Transverse colon (tissue), 4 donors: ENCODE measurements around the gene ADAMTS8. TPM values are rescaled to one million over a fixed set of nuclear protein-coding genes. Genes with fewer than 3 reads are reported as not detected.

ENCODE experiments used
- DNase-seq: peaks from one replicate; pipeline ENCODE4 v3.0.0-alpha.2; 2019
- H3K27ac ChIP-seq, 4 donors: fragments of 200-600 bp; sonication (generic); 2 replicates each; pipeline ENCODE4 v1.5.1; 2016 to 2018; ENCODE audit warnings: inconsistent platforms in 4 of 4
- H3K27me3 ChIP-seq: fragments of 200-600 bp; sonication (generic); 2 replicates; pipeline ENCODE4 v1.5.1; 2017; ENCODE audit warnings: inconsistent platforms
- H3K36me3 ChIP-seq, 4 donors: fragments of 200-600 bp; sonication (generic); 2 replicates each; pipeline ENCODE4 v1.5.1; 2017 to 2019; ENCODE audit warnings: inconsistent platforms in 4 of 4
- H3K4me1 ChIP-seq, 4 donors: fragments of 200-600 bp; sonication (generic); 2 replicates each; pipeline ENCODE4 v1.5.1; 2017 to 2020; ENCODE audit warnings: inconsistent platforms in 4 of 4
- H3K4me3 ChIP-seq, 4 donors: fragments of 200-600 bp; sonication (generic); 1 replicate in 1 of 4; 2 replicates in 3 of 4; pipeline versions ENCODE4 v1.5.1 to v1.6.1; 2017 to 2019; ENCODE audit warnings: inconsistent platforms in 4 of 4
- H3K9me3 ChIP-seq, 2 donors: fragments of 200-600 bp; sonication (generic); 2 replicates each; pipeline ENCODE4 v1.5.1; 2017 to 2019; ENCODE audit warnings: inconsistent platforms in 2 of 2
- EP300 ChIP-seq: sonication (generic); formaldehyde crosslinking; IDR thresholded peaks from one replicate; pipeline ENCODE4 v1.6.1; 2017; ENCODE audit warnings: antibody characterized with exemption, low read depth
- POLR2A ChIP-seq: fragments of 450-650 bp; IDR thresholded peaks from one replicate; pipeline ENCODE4 v1.6.1; 2016; ENCODE audit warnings: antibody characterized with exemption, mild to moderate bottlenecking, moderate library complexity
- POLR2AphosphoS5 ChIP-seq, 3 donors: sonication (generic); formaldehyde crosslinking; IDR thresholded peaks; one replicate each; pipeline ENCODE4 v1.6.1; 2016; ENCODE audit warnings: antibody characterized with exemption in 3 of 3
- WGBS, 2 donors: methylation state at CpG; one replicate each; pipeline ENCODE4 v1.1.5; 2018; ENCODE audit warnings: low coverage in 1 of 2; 5-methylcytosine and 5-hydroxymethylcytosine counted together
- in situ Hi-C, 4 donors: fragments of 200-750 bp; cut with MboI; loops; one replicate each; pipeline versions ENCODE4 v1.15.0 to v1.15.1; 2017; ENCODE audit warnings: low sequenced_read_pairs in 3 of 4, low pct_ligation_motif_present in 1 of 4, low pct_unique_long_range_greater_than_20kb in 1 of 4
- intact Hi-C: fragments of 100-400 bp; cut with DNase I; formaldehyde crosslinking; loops from one replicate; pipeline ENCODE4 v1.15.1; 2023; ENCODE audit warnings: low total_unique reads
- total RNA-seq, 4 donors: library from RNA; depleted of rRNA; stranded (reverse); fragments of >200 nt; gene quantifications; one replicate each; pipeline ENCODE4 v1.1.0, GENCODE V29; 2016
- TF ChIP-seq, protein P1 (sequence below), 5 experiments: fragments of 200-600 bp in 3 of 5; fragments of 450-650 bp in 2 of 5; sonication (generic) in 3 of 5; IDR thresholded peaks; 1 replicate in 2 of 5; 2 replicates in 3 of 5; pipeline ENCODE4 v1.5.1; 2016 to 2017; ENCODE audit warnings: antibody characterized with exemption in 5 of 5, inconsistent platforms in 3 of 5, mild to moderate bottlenecking in 2 of 5, moderate library complexity in 1 of 5

ADAMTS8 gene
- total RNA-seq, 4 donors from 2014 or later: 0.27 to 1.00 (median 0.95) TPM; not detected in 1

DNA sequence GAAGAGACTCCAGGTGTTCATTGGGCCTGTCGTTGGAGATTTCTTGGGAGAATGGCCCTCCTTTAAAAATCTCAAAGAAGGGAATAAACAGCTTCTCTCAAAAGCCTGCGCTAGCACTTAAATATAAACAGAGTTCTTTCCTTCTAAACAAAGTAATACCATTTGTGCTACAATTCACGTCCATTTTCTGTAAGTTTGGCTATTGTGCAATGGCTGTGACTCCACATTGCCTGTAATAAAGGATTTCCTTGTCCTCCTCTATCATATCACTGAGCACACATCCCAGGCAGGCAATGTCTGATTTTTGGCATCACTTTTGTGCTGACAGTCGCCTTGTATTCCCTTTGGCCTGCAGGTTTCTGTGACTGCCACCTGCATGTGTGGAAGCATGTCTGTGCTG lies 4.9 kb upstream of the ADAMTS8 start:
- no peak overlapping the region for H3K27ac ChIP-seq
- H3K36me3 ChIP-seq: no peaks in the 10 kb centered on the region
- H3K4me1 ChIP-seq: peaks cover 5 to 13% (median 8%) of the 10 kb centered on the region in 4 donors
- in situ Hi-C loops: loop anchor here in 2 of 4 donors (10.0 to 25.0 kb wide), 2 partner anchors 229 to 431 kb away; no protein-coding TSS in a partner anchor
- intact Hi-C loops: loop anchor here (5.0 to 10.0 kb wide), 2 partner anchors 191 to 459 kb away; no protein-coding TSS in a partner anchor
- peaks cover 26% of the 10 kb centered on the region for H3K27me3 ChIP-seq
- WGBS, 2 donors: 80 to 86% methylated on average over 1 to 4 of the region's 4 CpGs
- no peak for DNase-seq
- H3K9me3 ChIP-seq: no peaks in the 10 kb centered on the region
- TF ChIP-seq POLR2AphosphoS5 (IDR thresholded peaks at IDR 0.05) (no peak), POLR2A (no peak), EP300 (no peak)
- TF ChIP-seq, protein P1, sequence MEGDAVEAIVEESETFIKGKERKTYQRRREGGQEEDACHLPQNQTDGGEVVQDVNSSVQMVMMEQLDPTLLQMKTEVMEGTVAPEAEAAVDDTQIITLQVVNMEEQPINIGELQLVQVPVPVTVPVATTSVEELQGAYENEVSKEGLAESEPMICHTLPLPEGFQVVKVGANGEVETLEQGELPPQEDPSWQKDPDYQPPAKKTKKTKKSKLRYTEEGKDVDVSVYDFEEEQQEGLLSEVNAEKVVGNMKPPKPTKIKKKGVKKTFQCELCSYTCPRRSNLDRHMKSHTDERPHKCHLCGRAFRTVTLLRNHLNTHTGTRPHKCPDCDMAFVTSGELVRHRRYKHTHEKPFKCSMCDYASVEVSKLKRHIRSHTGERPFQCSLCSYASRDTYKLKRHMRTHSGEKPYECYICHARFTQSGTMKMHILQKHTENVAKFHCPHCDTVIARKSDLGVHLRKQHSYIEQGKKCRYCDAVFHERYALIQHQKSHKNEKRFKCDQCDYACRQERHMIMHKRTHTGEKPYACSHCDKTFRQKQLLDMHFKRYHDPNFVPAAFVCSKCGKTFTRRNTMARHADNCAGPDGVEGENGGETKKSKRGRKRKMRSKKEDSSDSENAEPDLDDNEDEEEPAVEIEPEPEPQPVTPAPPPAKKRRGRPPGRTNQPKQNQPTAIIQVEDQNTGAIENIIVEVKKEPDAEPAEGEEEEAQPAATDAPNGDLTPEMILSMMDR (IDR thresholded peaks at IDR 0.05): no peak
- H3K4me3 ChIP-seq: no peak overlapping the region

DNA sequence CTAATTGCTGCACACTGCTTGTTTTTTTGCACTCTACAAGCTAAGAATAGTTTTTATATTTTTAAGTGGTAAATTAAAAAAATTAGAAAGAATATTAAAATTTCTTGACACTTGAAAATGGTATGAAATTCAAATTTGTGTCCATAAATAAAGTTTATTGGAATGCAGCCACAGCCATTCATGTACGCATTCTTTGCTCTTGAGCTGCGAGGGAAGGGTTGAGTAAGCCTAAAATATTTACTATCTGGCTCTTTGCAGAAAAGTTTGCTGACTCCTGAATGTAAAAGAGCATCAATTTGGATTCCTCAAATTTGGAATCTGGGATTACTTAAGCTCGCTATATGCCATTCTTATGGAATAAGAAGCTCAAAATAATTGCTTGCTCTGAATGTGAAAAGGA lies 3.4 kb upstream of the ADAMTS8 start:
- intact Hi-C loops (loop anchor here (5.0 to 10.0 kb wide), 2 partner anchors 193 to 460 kb away; no protein-coding TSS in a partner anchor), in situ Hi-C loops (loop anchor here in 2 of 4 donors (10.0 to 25.0 kb wide), 2 partner anchors 230 to 433 kb away; no protein-coding TSS in a partner anchor)
- Histone ChIP-seq H3K36me3 (no peaks in the 10 kb centered on the region), H3K4me1 (peaks cover 5 to 24% (median 13%) of the 10 kb centered on the region in 4 donors), H3K27ac (no peak overlapping the region), H3K4me3 (no peak overlapping the region), H3K27me3 (peaks cover 38% of the 10 kb centered on the region), H3K9me3 (no peaks in the 10 kb centered on the region)
- TF ChIP-seq, protein P1 (IDR thresholded peaks at IDR 0.05): no peak
- TF ChIP-seq EP300: no peak
- no peak for TF ChIP-seq POLR2A
- no peak for TF ChIP-seq POLR2AphosphoS5 (IDR thresholded peaks at IDR 0.05)
- WGBS, 2 donors: 35 to 39% methylated on average over 3 of the region's 3 CpGs
- no peak for DNase-seq

DNA sequence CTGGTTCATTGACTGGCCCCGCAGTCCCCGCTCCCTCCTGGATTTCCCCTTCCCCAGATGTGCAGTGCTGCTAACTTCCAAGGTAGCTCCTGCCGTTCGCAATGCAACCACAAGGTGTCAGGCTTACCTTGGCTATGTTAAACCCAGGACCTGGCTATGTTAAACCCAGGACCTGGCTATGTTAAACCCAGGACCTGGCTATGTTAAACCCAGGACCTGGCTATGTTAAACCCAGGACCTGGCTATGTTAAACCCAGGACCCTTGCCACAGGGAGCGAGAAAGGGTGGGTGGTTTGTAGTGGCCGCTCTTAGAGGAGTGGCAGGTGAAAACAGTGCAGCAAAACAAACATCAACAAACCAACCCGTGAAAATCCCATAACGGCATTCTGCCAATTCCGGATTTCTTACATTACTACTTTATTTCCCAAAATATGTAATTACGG lies 2.9 kb upstream of the ADAMTS8 start:
- in situ Hi-C loops: loop anchor here in 2 of 4 donors (10.0 to 25.0 kb wide), 2 partner anchors 231 to 433 kb away; no protein-coding TSS in a partner anchor
- intact Hi-C loops: loop anchor here (5.0 to 10.0 kb wide), 2 partner anchors 193 to 461 kb away; no protein-coding TSS in a partner anchor
- peak; percentile 80 for DNase-seq
- Histone ChIP-seq H3K4me3 (no peak overlapping the region), H3K36me3 (no peaks in the 10 kb centered on the region), H3K27ac (no peak overlapping the region), H3K9me3 (no peaks in the 10 kb centered on the region), H3K27me3 (peaks cover 43% of the 10 kb centered on the region), H3K4me1 (peaks cover 5 to 24% (median 13%) of the 10 kb centered on the region in 4 donors)
- WGBS, 2 donors: 12 to 13% methylated on average over 4 to 10 of the region's 10 CpGs
- TF ChIP-seq, protein P1 (IDR thresholded peaks at IDR 0.05): peak; percentile 64 to 80 (median 69)
- no peak for TF ChIP-seq POLR2A

DNA sequence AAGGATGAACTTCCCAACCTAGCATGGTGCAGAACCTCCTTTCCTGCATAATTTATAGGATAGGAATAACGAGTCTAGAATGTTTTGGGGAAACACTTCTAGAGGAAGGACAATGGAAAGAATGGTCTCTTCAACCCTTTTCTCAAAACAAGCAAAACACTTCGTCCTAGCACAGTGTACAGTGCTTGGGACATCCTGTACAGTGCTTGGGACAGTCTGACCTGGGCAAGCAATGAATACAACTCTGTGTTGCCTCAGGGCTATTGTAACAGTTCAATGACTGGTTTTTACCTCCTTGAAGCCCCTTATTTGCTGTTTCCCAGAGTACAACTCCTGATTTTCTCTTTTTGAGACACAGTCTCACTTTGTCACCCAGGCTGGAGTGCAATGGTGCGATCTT lies 1.6 kb upstream of the ADAMTS8 start:
- no peak overlapping the region for H3K4me3 ChIP-seq
- in situ Hi-C loops: loop anchor here (5.0 to 25.0 kb wide), 4 partner anchors 215 to 435 kb away; no protein-coding TSS in a partner anchor

More for the DNA sequence above, 1.6 kb upstream of the ADAMTS8 start:
- H3K4me1 ChIP-seq: peaks cover 0 to 16% (median 5%) of the 10 kb centered on the region in 4 donors
- intact Hi-C loops: loop anchor here (2.0 to 10.0 kb wide), 4 partner anchors 39 to 462 kb away; no protein-coding TSS in a partner anchor
- H3K27ac ChIP-seq: no peak overlapping the region
- no peak for DNase-seq
- TF ChIP-seq POLR2A (no peak), POLR2AphosphoS5 (IDR thresholded peaks at IDR 0.05) (no peak), EP300 (no peak)
- TF ChIP-seq, protein P1 (IDR thresholded peaks at IDR 0.05): no peak
- H3K9me3 ChIP-seq: no peaks in the 10 kb centered on the region
- 30 to 57% methylated on average over 2 to 3 of the region's 3 CpGs for WGBS, 2 donors
- H3K36me3 ChIP-seq: no peaks in the 10 kb centered on the region
- H3K27me3 ChIP-seq: peaks cover 51% of the 10 kb centered on the region
